MM.1S (cell line): ENCODE results near the gene TCERG1.

Source experiments
- DNase-seq: peaks from one replicate; pipeline ENCODE4 v3.0.0-alpha.2; 2015
- H2AFZ ChIP-seq: fragments of 300-600 bp; sonication (generic); 2 replicates; pipeline ENCODE4 v1.6.0; 2016; ENCODE audit warnings: antibody characterized with exemption, low read length
- H3F3A ChIP-seq: fragments of 300-600 bp; sonication (generic); 2 replicates; pipeline ENCODE4 v1.6.1; 2016; ENCODE audit warnings: mild to moderate bottlenecking, antibody characterized with exemption, low read length, moderate library complexity, mixed read lengths; ENCODE audit not compliant: insufficient read depth
- H3K27ac ChIP-seq: fragments of 300-600 bp; sonication (generic); 2 replicates; pipeline ENCODE4 v1.5.1; 2016; ENCODE audit warnings: mild to moderate bottlenecking, low read length
- H3K27me3 ChIP-seq: fragments of 300-600 bp; sonication (generic); replicated peaks from 2 replicates; pipeline ENCODE4 v1.6.0; 2016; ENCODE audit warnings: low read length; ENCODE audit not compliant: insufficient read depth
- H3K36me3 ChIP-seq: fragments of 300-600 bp; sonication (generic); replicated peaks from 2 replicates; pipeline ENCODE4 v1.6.1; 2016; ENCODE audit warnings: mild to moderate bottlenecking, low read length, mixed read lengths; ENCODE audit not compliant: insufficient read depth
- H3K4me1 ChIP-seq: fragments of 300-600 bp; sonication (generic); 2 replicates; pipeline ENCODE4 v1.6.1; 2016; ENCODE audit warnings: low read length, mixed read lengths
- H3K4me2 ChIP-seq: fragments of 300-600 bp; sonication (generic); 2 replicates; pipeline ENCODE4 v1.6.0; 2016; ENCODE audit warnings: low read depth, low read length
- H3K4me3 ChIP-seq: fragments of 300-600 bp; sonication (generic); 2 replicates; pipeline ENCODE4 v1.5.1; 2016; ENCODE audit warnings: low read length, mixed read lengths
- H3K79me2 ChIP-seq: fragments of 300-600 bp; sonication (generic); 2 replicates; pipeline ENCODE4 v1.6.1; 2016; ENCODE audit warnings: mixed run types, low read length, mixed read lengths
- H3K9ac ChIP-seq: fragments of 300-600 bp; sonication (generic); 2 replicates; pipeline ENCODE4 v1.6.1; 2016; ENCODE audit warnings: low read length, mixed read lengths
- H3K9me2 ChIP-seq: fragments of 300-600 bp; sonication (generic); replicated peaks from 2 replicates; pipeline ENCODE4 v1.6.1; 2016; ENCODE audit warnings: mild to moderate bottlenecking, low read length, mixed read lengths; ENCODE audit not compliant: insufficient read depth
- H3K9me3 ChIP-seq: fragments of 300-600 bp; sonication (generic); replicated peaks from 2 replicates; pipeline ENCODE4 v1.6.1; 2016; ENCODE audit warnings: mild to moderate bottlenecking, low read length, mixed read lengths; ENCODE audit not compliant: insufficient read depth
- H4K20me1 ChIP-seq: fragments of 300-600 bp; sonication (generic); 2 replicates; pipeline ENCODE4 v1.6.1; 2016; ENCODE audit warnings: mild to moderate bottlenecking, low read length, moderate library complexity, mixed read lengths; ENCODE audit not compliant: insufficient read depth
- CTCF ChIP-seq: fragments of 300-600 bp; sonication (generic); IDR thresholded peaks from 2 replicates; pipeline ENCODE4 v1.5.1; 2016; ENCODE audit warnings: antibody characterized with exemption, low read length, mixed read lengths
- EZH2 ChIP-seq: fragments of 300-600 bp; sonication (generic); optimal IDR thresholded peaks from 2 replicates; pipeline ENCODE3; 2017; ENCODE audit warnings: low read depth, mild to moderate bottlenecking, antibody characterized with exemption, low read length, mixed read lengths
- EZH2phosphoT487 ChIP-seq: fragments of 300-600 bp; sonication (generic); IDR thresholded peaks from 2 replicates; pipeline ENCODE4 v1.6.1; 2018; ENCODE audit warnings: antibody characterized with exemption, low read length

Gene TCERG1

GRCh38 chr5:146533882-146534281 is 86.7 kb downstream of the TCERG1 start:
- TF ChIP-seq EZH2phosphoT487 (no peak), CTCF (no peak), EZH2 (no peak)

GRCh38 chr5:146538432-146538831 is 91.3 kb downstream of the TCERG1 start:
- no peak for DNase-seq
- Histone ChIP-seq H3K9me2 (no peaks in the 10 kb centered on the region), H3K9ac (no peak overlapping the region)

More at GRCh38 chr5:146533882-146534281, 86.7 kb downstream of the TCERG1 start:
- Histone ChIP-seq H4K20me1 (no peaks in the 10 kb centered on the region), H3K4me1 (no peaks in the 10 kb centered on the region), H3K9me2 (no peaks in the 10 kb centered on the region), H2AFZ (no peak overlapping the region), H3K27me3 (no peaks in the 10 kb centered on the region), H3K79me2 (no peaks in the 10 kb centered on the region), H3K4me2 (no peak overlapping the region), H3K4me3 (no peak overlapping the region), H3K9ac (no peak overlapping the region), H3F3A (no peaks in the 10 kb centered on the region), H3K27ac (no peak overlapping the region), H3K9me3 (no peaks in the 10 kb centered on the region), H3K36me3 (no peaks in the 10 kb centered on the region)
- DNase-seq: no peak

GRCh38 chr5:146539973-146540372 is 92.8 kb downstream of the TCERG1 start:
- Histone ChIP-seq H3K4me3 (no peak overlapping the region), H3K9me2 (no peaks in the 10 kb centered on the region), H3F3A (no peaks in the 10 kb centered on the region), H3K4me2 (no peak overlapping the region), H3K9me3 (no peaks in the 10 kb centered on the region), H3K27ac (no peak overlapping the region), H4K20me1 (no peaks in the 10 kb centered on the region), H3K27me3 (no peaks in the 10 kb centered on the region), H3K36me3 (no peaks in the 10 kb centered on the region), H3K79me2 (no peaks in the 10 kb centered on the region), H3K4me1 (no peaks in the 10 kb centered on the region), H2AFZ (no peak overlapping the region), H3K9ac (no peak overlapping the region)
- no peak for DNase-seq
- TF ChIP-seq EZH2 (no peak), CTCF (no peak), EZH2phosphoT487 (no peak)

More at GRCh38 chr5:146538432-146538831, 91.3 kb downstream of the TCERG1 start:
- no peaks in the 10 kb centered on the region for H4K20me1 ChIP-seq
- no peaks in the 10 kb centered on the region for H3K9me3 ChIP-seq
- no peak for TF ChIP-seq EZH2phosphoT487
- no peak for TF ChIP-seq CTCF
- TF ChIP-seq EZH2: no peak
- no peaks in the 10 kb centered on the region for H3K4me1 ChIP-seq
- H3K36me3 ChIP-seq: no peaks in the 10 kb centered on the region
- no peaks in the 10 kb centered on the region for H3F3A ChIP-seq
- H2AFZ ChIP-seq: no peak overlapping the region
- no peak overlapping the region for H3K4me3 ChIP-seq
- H3K4me2 ChIP-seq: no peak overlapping the region
- no peaks in the 10 kb centered on the region for H3K27me3 ChIP-seq
- H3K27ac ChIP-seq: no peak overlapping the region
- no peaks in the 10 kb centered on the region for H3K79me2 ChIP-seq
